Thyroid gland (tissue), 4 donors: Measurements from ENCODE around the gene BTRC. TPM values are rescaled to one million over a fixed set of nuclear protein-coding genes. Genes with fewer than 3 reads are reported as not detected.

Experiments
- DNase-seq, 2 donors: peaks; one replicate each; pipeline ENCODE4 v3.0.0-alpha.2; 2019
- H3K27ac ChIP-seq, 3 donors: fragments of 200-600 bp; sonication (generic); 1 replicate in 2 of 3; 2 replicates in 1 of 3; pipeline ENCODE4 v1.5.1; 2016 to 2019; ENCODE audit warnings: mild to moderate bottlenecking in 1 of 3, moderate library complexity in 1 of 3
- H3K27me3 ChIP-seq: fragments of 200-600 bp; sonication (generic); one replicate; pipeline ENCODE4 v1.5.1; 2019
- H3K36me3 ChIP-seq, 2 donors: fragments of 200-600 bp; sonication (generic); one replicate each; pipeline ENCODE4 v1.5.1; 2016 to 2019
- H3K4me1 ChIP-seq, 2 donors: fragments of 200-600 bp; sonication (generic); one replicate each; pipeline ENCODE4 v1.5.1; 2017 to 2019
- H3K4me3 ChIP-seq, 3 donors: fragments of 200-600 bp; sonication (generic); replicated peaks in 1 of 3; 1 replicate in 2 of 3; 2 replicates in 1 of 3; pipeline ENCODE4 v1.5.1; 2016; ENCODE audit warnings: mild to moderate bottlenecking in 1 of 3
- H3K9me3 ChIP-seq: fragments of 200-600 bp; sonication (generic); one replicate; pipeline ENCODE4 v1.5.1; 2017
- CTCF ChIP-seq, 6 experiments: fragments of 200-600 bp in 3 of 6; fragments of 450-650 bp in 3 of 6; sonication (generic) in 3 of 6; IDR thresholded peaks; one replicate each; pipeline ENCODE4 v1.5.1; 2016 to 2019; ENCODE audit warnings: antibody characterized with exemption in 6 of 6, mild to moderate bottlenecking in 2 of 6, inconsistent platforms in 1 of 6, moderate library complexity in 1 of 6
- POLR2A ChIP-seq, 2 donors: fragments of 450-650 bp; IDR thresholded peaks; one replicate each; pipeline ENCODE4 v1.6.1; 2017; ENCODE audit warnings: antibody characterized with exemption in 2 of 2, mild to moderate bottlenecking in 2 of 2, moderate library complexity in 1 of 2
- WGBS, 2 donors: methylation state at CpG; one replicate each; pipeline ENCODE4 v1.1.5; 2017; 5-methylcytosine and 5-hydroxymethylcytosine counted together
- intact Hi-C: fragments of 100-400 bp; cut with DNase I; formaldehyde crosslinking; loops from one replicate; pipeline ENCODE4 v1.15.1; 2023
- total RNA-seq, 4 donors: library from RNA; depleted of rRNA; stranded (reverse); fragments of >200 nt; gene quantifications; one replicate each; pipeline ENCODE4 v1.2.3, GENCODE V29; 2016

The BTRC gene
- total RNA-seq, 4 donors from 2014 or later = 14.5 to 70.4 (median 22.7) TPM

- Histone ChIP-seq H3K36me3 (peaks cover 4 to 13% of the 10 kb centered on the region in 2 donors), H3K4me3 (no peak overlapping the region)
- 96 to 98% methylated on average over 3 of the region's 3 CpGs for WGBS, 2 donors
These were observed 198.5 kb downstream of the BTRC start for GRCh38 chr10:101552442-101552841.

GRCh38 chr10:101557541-101557940 is 203.6 kb downstream of the BTRC start:
- Histone ChIP-seq H3K4me1 (no peaks in the 10 kb centered on the region), H3K27me3 (no peaks in the 10 kb centered on the region), H3K27ac (no peak overlapping the region), H3K4me3 (no peak overlapping the region), H3K9me3 (no peaks in the 10 kb centered on the region), H3K36me3 (peaks cover 4 to 10% of the 10 kb centered on the region in 2 donors)
- no peak for TF ChIP-seq CTCF (IDR thresholded peaks at IDR 0.05)
- TF ChIP-seq POLR2A (IDR thresholded peaks at IDR 0.05) = no peak
- 88 to 89% methylated on average over 2 of the region's 2 CpGs for WGBS, 2 donors
- DNase-seq = no peak
- intact Hi-C loops = no loop called here

More at GRCh38 chr10:101552442-101552841, 198.5 kb downstream of the BTRC start:
- intact Hi-C loops = no loop called here
- H3K27me3 ChIP-seq = no peaks in the 10 kb centered on the region
- H3K27ac ChIP-seq = no peak overlapping the region
- DNase-seq = no peak
- H3K4me1 ChIP-seq = no peaks in the 10 kb centered on the region
- H3K9me3 ChIP-seq = no peaks in the 10 kb centered on the region
- TF ChIP-seq CTCF (IDR thresholded peaks at IDR 0.05) (no peak), POLR2A (IDR thresholded peaks at IDR 0.05) (no peak)

GRCh38 chr10:101558204-101558603 is 204.2 kb downstream of the BTRC start:
- Histone ChIP-seq H3K4me3 (no peak overlapping the region), H3K27ac (no peak overlapping the region), H3K36me3 (peaks cover 4 to 9% of the 10 kb centered on the region in 2 donors), H3K4me1 (no peaks in the 10 kb centered on the region), H3K27me3 (no peaks in the 10 kb centered on the region), H3K9me3 (no peaks in the 10 kb centered on the region)
- 60 to 78% methylated on average over 2 of the region's 2 CpGs for WGBS, 2 donors
- TF ChIP-seq CTCF (IDR thresholded peaks at IDR 0.05) = no peak
- TF ChIP-seq POLR2A (IDR thresholded peaks at IDR 0.05) = no peak
- no peak for DNase-seq
- intact Hi-C loops = no loop called here

- DNase-seq = no peak
- Histone ChIP-seq H3K4me3 (no peak overlapping the region), H3K36me3 (peaks cover 0 to 6% of the 10 kb centered on the region in 2 donors), H3K4me1 (no peaks in the 10 kb centered on the region), H3K27me3 (no peaks in the 10 kb centered on the region), H3K27ac (no peak overlapping the region), H3K9me3 (no peaks in the 10 kb centered on the region)
- WGBS, 2 donors = 78 to 79% methylated on average over 16 of the region's 18 CpGs
- intact Hi-C loops = no loop called here
- TF ChIP-seq POLR2A (IDR thresholded peaks at IDR 0.05) (no peak), CTCF (IDR thresholded peaks at IDR 0.05) (no peak)
These were observed 205.0 kb downstream of the BTRC start for GRCh38 chr10:101558671-101559595.
